MCF 10A (cell line): Measurements from ENCODE around the gene SEC14L5. TPM values are rescaled to one million over a fixed set of nuclear protein-coding genes. Genes with fewer than 3 reads are reported as not detected.

Experiments used
- BruUV-seq: library from RNA; stranded (reverse); fragments of 400-500 nt; replicated peaks from 2 replicates; lab custom pipeline; 2021; lab: Mats Ljungman, UMichigan
- CTCF ChIA-PET: fragments of 300-600 bp; sonication (Branson Sonifier 250); formaldehyde crosslinking; extraction: SDS; loops from one replicate; lab custom pipeline; 2021; ENCODE audit warnings: antibody characterized with exemption, inconsistent platforms; lab: Yijun Ruan, JAX
- POLR2A ChIA-PET: fragments of 300-600, 350-650 bp; sonication (Branson Sonifier 250); formaldehyde crosslinking; extraction: SDS; loops from one replicate; lab custom pipeline; 2020; ENCODE audit warnings: antibody characterized with exemption, inconsistent platforms; lab: Yijun Ruan, JAX
- DNase-seq: peaks from one replicate; pipeline ENCODE4 v3.0.0-alpha.2; 2018; ENCODE audit not compliant: unreplicated experiment
- H3K27ac Mint-ChIP-seq: one replicate; pipeline ENCODE4 v1.8.0; 2022; ENCODE audit warnings: mild to moderate bottlenecking, low read depth, mixed read lengths; ENCODE audit not compliant: unreplicated experiment
- H3K27me3 Mint-ChIP-seq: one replicate; pipeline ENCODE4 v1.8.0; 2022; ENCODE audit warnings: mixed read lengths; ENCODE audit not compliant: insufficient read depth, unreplicated experiment
- H3K36me3 Mint-ChIP-seq: one replicate; pipeline ENCODE4 v1.8.0; 2022; ENCODE audit warnings: mild to moderate bottlenecking, moderate library complexity, mixed read lengths; ENCODE audit not compliant: insufficient read depth, unreplicated experiment
- H3K4me1 Mint-ChIP-seq: one replicate; pipeline ENCODE4 v1.8.0; 2022; ENCODE audit warnings: mixed read lengths; ENCODE audit not compliant: insufficient read depth, unreplicated experiment
- H3K4me3 Mint-ChIP-seq: one replicate; pipeline ENCODE4 v1.8.0; 2022; ENCODE audit warnings: mild to moderate bottlenecking, moderate library complexity, mixed read lengths; ENCODE audit not compliant: unreplicated experiment
- H3K9me3 Mint-ChIP-seq: one replicate; pipeline ENCODE4 v1.8.0; 2022; ENCODE audit warnings: mixed read lengths; ENCODE audit not compliant: unreplicated experiment
- CTCF ChIP-seq: fragments of 200-600 bp; IDR thresholded peaks from one replicate; pipeline ENCODE4 v1.8.0; 2022; ENCODE audit warnings: antibody characterized with exemption, mild to moderate bottlenecking; ENCODE audit not compliant: unreplicated experiment
- intact Hi-C: fragments of 100-400 bp; cut with micrococcal nuclease; formaldehyde crosslinking; loops from 2 replicates; pipeline ENCODE4 v1.14.1; 2022
- total RNA-seq: library from RNA; stranded (reverse); gene quantifications from 2 replicates; pipeline ENCODE4 v1.2.3, GENCODE V29; 2022

The SEC14L5 gene
- total RNA-seq, 1 experiment from 2014 or later: not detected

GRCh38 chr16:5004311-5004710 lies 46.2 kb downstream of the SEC14L5 start:
- no peak overlapping the region for H3K27ac Mint-ChIP-seq
- CTCF ChIA-PET: no interaction called here
- no peak for DNase-seq
- TF ChIP-seq CTCF: no peak
- no peak overlapping the region for H3K4me3 Mint-ChIP-seq
- no peaks in the 10 kb centered on the region for H3K36me3 Mint-ChIP-seq
- POLR2A ChIA-PET: no interaction called here
- H3K4me1 Mint-ChIP-seq: no peaks in the 10 kb centered on the region
- peaks cover 8% of the 10 kb centered on the region for H3K27me3 Mint-ChIP-seq
- H3K9me3 Mint-ChIP-seq: no peaks in the 10 kb centered on the region
- intact Hi-C loops: no loop called here
- BruUV-seq: no TSS peak

GRCh38 chr16:5005916-5006315 lies 47.8 kb downstream of the SEC14L5 start:
- no TSS peak for BruUV-seq
- Mint-ChIP-seq H3K9me3 (no peaks in the 10 kb centered on the region), H3K27me3 (peaks cover 24% of the 10 kb centered on the region), H3K4me3 (no peak overlapping the region), H3K36me3 (no peaks in the 10 kb centered on the region), H3K4me1 (no peaks in the 10 kb centered on the region), H3K27ac (no peak overlapping the region)
- intact Hi-C loops: no loop called here
- no peak for DNase-seq
- ChIA-PET POLR2A (no interaction called here), CTCF (no interaction called here)
- no peak for TF ChIP-seq CTCF

- ChIA-PET POLR2A (no interaction called here), CTCF (no interaction called here)
- BruUV-seq: no TSS peak
- Mint-ChIP-seq H3K9me3 (no peaks in the 10 kb centered on the region), H3K27me3 (peaks cover 31% of the 10 kb centered on the region), H3K4me3 (no peak overlapping the region), H3K4me1 (no peaks in the 10 kb centered on the region), H3K27ac (no peak overlapping the region), H3K36me3 (no peaks in the 10 kb centered on the region)
- intact Hi-C loops: no loop called here
- no peak for DNase-seq
- no peak for TF ChIP-seq CTCF
Measured at GRCh38 chr16:5006348-5007193, 48.4 kb downstream of the SEC14L5 start.

GRCh38 chr16:5007256-5007655 lies 49.1 kb downstream of the SEC14L5 start:
- BruUV-seq: no TSS peak
- H3K36me3 Mint-ChIP-seq: no peaks in the 10 kb centered on the region
- H3K4me1 Mint-ChIP-seq: no peaks in the 10 kb centered on the region
- intact Hi-C loops: no loop called here
- no peaks in the 10 kb centered on the region for H3K9me3 Mint-ChIP-seq
- no peak overlapping the region for H3K4me3 Mint-ChIP-seq
- no peak overlapping the region for H3K27ac Mint-ChIP-seq
- CTCF ChIA-PET: interaction anchor here (0.6 kb wide), 1 partner anchor 39 kb away, joined by 3 read pairs; no protein-coding TSS in a partner anchor
- no peak for TF ChIP-seq CTCF
- DNase-seq: no peak
- H3K27me3 Mint-ChIP-seq: peaks cover 36% of the 10 kb centered on the region
- POLR2A ChIA-PET: no interaction called here
